Hippocampal formation (tissue), 2 donors: ENCODE data around the gene DENND2D.
"Not testable (repeated sequence)": the region's sequence is repeated elsewhere in the genome, so short reads cannot be mapped to it uniquely, and the experiment has no call there.

ENCODE experiments used
- DNase-seq, 2 donors: peaks; one replicate each; lab custom pipeline; 2025; lab: John Stamatoyannopoulos, UW

DENND2D gene

GRCh38 chr1:111221633-111222291, 21.3 kb upstream of the DENND2D start:
- no peak for DNase-seq

- no peak for DNase-seq
Measured at GRCh38 chr1:111221276-111221632, 20.8 kb upstream of the DENND2D start.

GRCh38 chr1:111220302-111220890, 19.9 kb upstream of the DENND2D start:
- no peak for DNase-seq

- DNase-seq = peak in 1 of 2 donors; percentile 24
Measured at GRCh38 chr1:111219557-111220286, 19.3 kb upstream of the DENND2D start.

- no peak for DNase-seq
Measured at GRCh38 chr1:111218701-111219556, 18.5 kb upstream of the DENND2D start.

GRCh38 chr1:111217183-111217910, 16.9 kb upstream of the DENND2D start:
- no peak for DNase-seq

GRCh38 chr1:111216751-111217150, 16.3 kb upstream of the DENND2D start:
- no peak for DNase-seq

- DNase-seq = not testable (repeated sequence)
Measured at GRCh38 chr1:111215285-111215684, 14.8 kb upstream of the DENND2D start.

- DNase-seq = no peak
Measured at GRCh38 chr1:111214884-111215283, 14.4 kb upstream of the DENND2D start.

- no peak for DNase-seq
Measured at GRCh38 chr1:111214074-111214801, 13.8 kb upstream of the DENND2D start.

GRCh38 chr1:111213412-111213811, 13.0 kb upstream of the DENND2D start:
- no peak for DNase-seq

- DNase-seq = no peak
Measured at GRCh38 chr1:111212634-111213335, 12.3 kb upstream of the DENND2D start.

GRCh38 chr1:111211921-111212320, 11.5 kb upstream of the DENND2D start:
- DNase-seq = no peak

- no peak for DNase-seq
Measured at GRCh38 chr1:111209622-111210021, 9.2 kb upstream of the DENND2D start.

GRCh38 chr1:111208921-111209320, 8.5 kb upstream of the DENND2D start:
- no peak for DNase-seq

- no peak for DNase-seq
Measured at GRCh38 chr1:111205714-111206050, 5.2 kb upstream of the DENND2D start.

GRCh38 chr1:111204983-111205713, 4.7 kb upstream of the DENND2D start:
- DNase-seq = no peak

- no peak for DNase-seq
Measured at GRCh38 chr1:111204201-111204982, 3.9 kb upstream of the DENND2D start.

- no peak for DNase-seq
Measured at GRCh38 chr1:111203681-111204200, 3.3 kb upstream of the DENND2D start.
